OCI-LY1 (cell line): ENCODE results near the gene TMEM144.

ENCODE experiments used
- H2AFZ ChIP-seq: fragments of 200-600 bp; sonication (generic), shearing (Covaris generic); 2 replicates; pipeline ENCODE4 v1.6.0; 2014; ENCODE audit warnings: antibody characterized with exemption, mild to moderate bottlenecking, low read length
- H3F3A ChIP-seq: fragments of 200-600 bp; sonication (generic), shearing (Covaris generic); 2 replicates; pipeline ENCODE4 v1.6.0; 2014; ENCODE audit warnings: mild to moderate bottlenecking, antibody characterized with exemption, low read length, moderate library complexity; ENCODE audit not compliant: insufficient read depth
- H3K27ac ChIP-seq: fragments of 200-600 bp; sonication (generic); 2 replicates; pipeline ENCODE4 v1.5.1; 2014; ENCODE audit warnings: low read length, mixed run types, mild to moderate bottlenecking, low read depth; ENCODE audit not compliant: poor library complexity, severe bottlenecking
- H3K27me3 ChIP-seq: fragments of 200-600 bp; sonication (generic); 2 replicates; pipeline ENCODE4 v1.6.0; 2014; ENCODE audit warnings: antibody characterized with exemption, mild to moderate bottlenecking, low read length, moderate library complexity; ENCODE audit not compliant: insufficient read depth
- H3K36me3 ChIP-seq: fragments of 200-600 bp; sonication (generic); 2 replicates; pipeline ENCODE4 v1.6.1; 2014; ENCODE audit warnings: mild to moderate bottlenecking, antibody characterized with exemption, low read length, moderate library complexity, mixed read lengths; ENCODE audit not compliant: insufficient read depth
- H3K4me1 ChIP-seq: fragments of 200-600 bp; sonication (generic); 2 replicates; pipeline ENCODE4 v1.5.1; 2014; ENCODE audit warnings: mild to moderate bottlenecking, low read length, moderate library complexity; ENCODE audit not compliant: insufficient read depth, severe bottlenecking
- H3K4me2 ChIP-seq: fragments of 200-600 bp; sonication (generic), shearing (Covaris generic); 2 replicates; pipeline ENCODE4 v1.6.1; 2014; ENCODE audit warnings: low read length
- H3K4me3 ChIP-seq: fragments of 200-600 bp; sonication (generic); 2 replicates; pipeline ENCODE4 v1.5.1; 2014; ENCODE audit warnings: low read length, low read depth, mild to moderate bottlenecking, mixed read lengths; ENCODE audit not compliant: poor library complexity, severe bottlenecking
- H3K79me2 ChIP-seq: fragments of 200-600 bp; shearing (Covaris generic); 2 replicates; pipeline ENCODE4 v1.6.1; 2016; ENCODE audit warnings: mixed run types, low read length, mixed read lengths; ENCODE audit not compliant: insufficient read depth
- H3K9ac ChIP-seq: fragments of 200-600 bp; sonication (generic), shearing (Covaris generic); 2 replicates; pipeline ENCODE4 v1.6.1; 2014; ENCODE audit warnings: mild to moderate bottlenecking, low read length, mixed read lengths
- H3K9me2 ChIP-seq: fragments of 200-600 bp; sonication (generic), shearing (Covaris generic); 2 replicates; pipeline ENCODE4 v1.6.1; 2014; ENCODE audit warnings: low read depth, mild to moderate bottlenecking, low read length, mixed read lengths
- H3K9me3 ChIP-seq: fragments of 200-600 bp; shearing (Covaris generic); 2 replicates; pipeline ENCODE4 v1.6.1; 2014; ENCODE audit warnings: low read length, mixed read lengths
- H4K20me1 ChIP-seq: fragments of 200-600 bp; sonication (generic), shearing (Covaris generic); 2 replicates; pipeline ENCODE4 v1.6.0; 2016; ENCODE audit warnings: mild to moderate bottlenecking, low read length; ENCODE audit not compliant: insufficient read depth
- EZH2 ChIP-seq: fragments of 200-600 bp; sonication (generic), shearing (Covaris generic); IDR thresholded peaks from 2 replicates; pipeline ENCODE4 v1.8.0; 2017; ENCODE audit warnings: borderline replicate concordance, mixed run types, mild to moderate bottlenecking, antibody characterized with exemption, low read length, moderate library complexity, mixed read lengths
- TF ChIP-seq, protein P1 (sequence below): fragments of 200-600 bp; sonication (generic), shearing (Covaris generic); IDR thresholded peaks from 2 replicates; pipeline ENCODE4 v1.5.1; 2017; ENCODE audit warnings: mild to moderate bottlenecking, antibody characterized with exemption, low read length, moderate library complexity, mixed read lengths

The TMEM144 gene

DNA sequence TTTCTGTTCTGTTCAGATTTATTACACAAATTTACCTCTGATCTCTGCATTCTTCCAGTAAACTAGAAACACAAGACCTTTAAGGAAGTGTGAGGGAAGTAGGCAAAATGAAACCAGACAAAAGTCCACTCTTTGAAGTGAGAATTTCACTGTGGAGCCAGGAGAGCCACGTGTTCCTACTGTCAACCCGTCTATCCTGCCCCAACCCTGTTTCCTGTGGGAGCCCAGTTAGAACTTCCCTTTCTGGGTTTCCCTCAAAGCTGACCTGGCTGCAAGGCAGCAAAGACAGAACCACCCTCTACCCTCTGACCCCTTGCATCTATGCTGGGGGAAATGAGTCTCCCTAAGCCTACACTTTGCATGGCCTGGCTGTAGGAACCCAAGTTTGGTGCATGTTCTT, 40.0 kb downstream of the TMEM144 start:
- no peaks in the 10 kb centered on the region for H3K9me3 ChIP-seq
- no peaks in the 10 kb centered on the region for H3K27me3 ChIP-seq
- no peak overlapping the region for H3K27ac ChIP-seq
- H3K36me3 ChIP-seq, result no peaks in the 10 kb centered on the region
- H3K9ac ChIP-seq, result no peak overlapping the region
- no peak overlapping the region for H3K4me2 ChIP-seq
- no peaks in the 10 kb centered on the region for H3F3A ChIP-seq
- H2AFZ ChIP-seq, result no peak overlapping the region
- TF ChIP-seq, protein P1, sequence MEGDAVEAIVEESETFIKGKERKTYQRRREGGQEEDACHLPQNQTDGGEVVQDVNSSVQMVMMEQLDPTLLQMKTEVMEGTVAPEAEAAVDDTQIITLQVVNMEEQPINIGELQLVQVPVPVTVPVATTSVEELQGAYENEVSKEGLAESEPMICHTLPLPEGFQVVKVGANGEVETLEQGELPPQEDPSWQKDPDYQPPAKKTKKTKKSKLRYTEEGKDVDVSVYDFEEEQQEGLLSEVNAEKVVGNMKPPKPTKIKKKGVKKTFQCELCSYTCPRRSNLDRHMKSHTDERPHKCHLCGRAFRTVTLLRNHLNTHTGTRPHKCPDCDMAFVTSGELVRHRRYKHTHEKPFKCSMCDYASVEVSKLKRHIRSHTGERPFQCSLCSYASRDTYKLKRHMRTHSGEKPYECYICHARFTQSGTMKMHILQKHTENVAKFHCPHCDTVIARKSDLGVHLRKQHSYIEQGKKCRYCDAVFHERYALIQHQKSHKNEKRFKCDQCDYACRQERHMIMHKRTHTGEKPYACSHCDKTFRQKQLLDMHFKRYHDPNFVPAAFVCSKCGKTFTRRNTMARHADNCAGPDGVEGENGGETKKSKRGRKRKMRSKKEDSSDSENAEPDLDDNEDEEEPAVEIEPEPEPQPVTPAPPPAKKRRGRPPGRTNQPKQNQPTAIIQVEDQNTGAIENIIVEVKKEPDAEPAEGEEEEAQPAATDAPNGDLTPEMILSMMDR, result no peak
- no peak for TF ChIP-seq EZH2
- H3K9me2 ChIP-seq, result no peaks in the 10 kb centered on the region
- H3K4me1 ChIP-seq, result peaks cover 3% of the 10 kb centered on the region
- no peak overlapping the region for H3K4me3 ChIP-seq
- no peaks in the 10 kb centered on the region for H3K79me2 ChIP-seq
- no peaks in the 10 kb centered on the region for H4K20me1 ChIP-seq

- H3K4me3 ChIP-seq, result no peak overlapping the region
- no peaks in the 10 kb centered on the region for H3F3A ChIP-seq
- H3K27ac ChIP-seq, result no peak overlapping the region
- no peaks in the 10 kb centered on the region for H3K9me2 ChIP-seq
- no peak overlapping the region for H3K4me2 ChIP-seq
- no peaks in the 10 kb centered on the region for H3K27me3 ChIP-seq
- no peaks in the 10 kb centered on the region for H3K79me2 ChIP-seq
- no peaks in the 10 kb centered on the region for H3K36me3 ChIP-seq
- H4K20me1 ChIP-seq, result no peaks in the 10 kb centered on the region
- no peaks in the 10 kb centered on the region for H3K9me3 ChIP-seq
- H3K9ac ChIP-seq, result no peak overlapping the region
- H3K4me1 ChIP-seq, result peaks cover 3% of the 10 kb centered on the region
- no peak overlapping the region for H2AFZ ChIP-seq
- TF ChIP-seq, protein P1, result peak; percentile 75
- no peak for TF ChIP-seq EZH2
Observed at GRCh38 chr4:158253350-158253980, 43.2 kb downstream of the TMEM144 start.

- no peak overlapping the region for H3K4me2 ChIP-seq
- no peak overlapping the region for H3K9ac ChIP-seq
- H3K9me2 ChIP-seq, result no peaks in the 10 kb centered on the region
Observed at GRCh38 chr4:158254292-158254691, 44.0 kb downstream of the TMEM144 start.

More at GRCh38 chr4:158254292-158254691, 44.0 kb downstream of the TMEM144 start:
- TF ChIP-seq, protein P1, result no peak
- no peak for TF ChIP-seq EZH2
- Histone ChIP-seq H3K36me3 (no peaks in the 10 kb centered on the region), H3F3A (no peaks in the 10 kb centered on the region), H2AFZ (no peak overlapping the region), H3K4me1 (peaks cover 3% of the 10 kb centered on the region), H3K4me3 (no peak overlapping the region), H3K79me2 (no peaks in the 10 kb centered on the region), H3K27me3 (no peaks in the 10 kb centered on the region), H4K20me1 (no peaks in the 10 kb centered on the region), H3K9me3 (no peaks in the 10 kb centered on the region), H3K27ac (no peak overlapping the region)
